Measurements from ENCODE around the gene PCMT1.

Gene PCMT1

DNA sequence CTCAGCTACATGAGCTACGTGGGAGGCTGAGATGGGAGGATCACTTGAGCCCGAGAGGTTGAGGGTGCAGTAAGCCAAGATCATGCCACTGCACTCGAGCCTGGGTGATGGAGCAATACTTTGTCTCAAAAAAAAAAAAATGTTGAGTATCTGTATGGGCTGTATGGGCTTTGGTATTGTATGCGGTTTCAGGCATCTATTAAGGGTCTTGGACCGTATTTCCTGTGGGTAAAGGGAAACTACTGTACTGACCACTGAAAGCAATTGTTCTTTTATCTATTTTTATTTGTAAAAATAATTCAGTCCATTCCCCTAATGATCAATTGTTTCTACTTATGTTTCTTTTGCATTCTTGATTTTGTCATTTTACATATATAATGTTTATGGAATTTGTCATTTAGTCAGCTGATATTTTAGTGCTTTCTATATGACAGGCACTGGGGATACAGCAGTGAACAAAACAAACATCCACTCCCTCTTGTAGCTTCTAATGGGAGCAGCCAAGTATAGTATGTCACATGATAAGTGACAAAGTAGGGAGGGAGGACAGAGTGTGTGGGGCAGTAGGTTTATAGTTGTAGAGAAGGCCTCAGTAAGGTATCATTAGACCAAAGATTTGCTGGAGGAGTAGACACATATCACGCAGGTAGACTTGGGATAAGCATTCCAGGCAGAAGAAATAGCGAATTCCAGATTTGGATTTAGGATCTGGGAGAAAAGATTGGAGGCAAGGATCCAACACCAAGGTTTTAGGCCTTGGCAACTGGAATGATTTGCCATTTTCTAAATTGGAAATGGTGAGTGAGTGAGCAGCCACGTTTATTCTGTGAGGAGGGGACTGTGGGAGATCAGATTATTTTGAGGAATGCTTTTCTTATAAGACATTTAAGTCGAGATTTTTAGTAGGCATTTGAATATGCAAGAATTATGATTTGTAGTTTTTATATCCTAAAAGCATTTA is 6.0 kb downstream of the PCMT1 start:
- Mint-ChIP-seq H3K27ac (peak overlapping the region; percentile 38), H3K36me3 (ENCODE audit: low read depth) (peaks cover 33% of the 10 kb centered on the region), H3K4me3 (no peak overlapping the region), H3K4me1 (ENCODE audit: low read depth) (peaks cover 42% of the 10 kb centered on the region), H3K9me3 (no peaks in the 10 kb centered on the region), H3K27me3 (no peaks in the 10 kb centered on the region)
- intact Hi-C loops (cut with micrococcal nuclease): no loop called here

DNA sequence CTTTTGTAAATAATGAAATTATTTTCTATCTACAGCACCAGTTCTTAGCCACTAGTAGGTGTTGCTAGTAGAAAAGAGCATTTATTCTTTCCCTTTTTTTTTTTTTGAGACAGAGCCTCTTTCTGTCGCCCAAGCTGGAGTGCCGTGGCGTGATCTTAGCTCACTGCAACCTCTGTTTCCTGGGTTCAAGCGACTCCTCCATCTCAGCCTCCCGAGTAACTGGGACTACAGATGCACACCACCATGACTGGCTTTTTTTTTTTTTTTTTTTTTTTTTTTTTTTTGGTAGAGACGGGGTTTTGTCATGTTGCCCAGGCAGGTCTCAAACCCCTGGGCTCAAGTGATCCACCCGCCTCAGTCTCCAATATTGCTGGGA is 6.7 kb downstream of the PCMT1 start:
- Mint-ChIP-seq H3K4me3 (no peak overlapping the region), H3K4me1 (ENCODE audit: low read depth) (peaks cover 42% of the 10 kb centered on the region), H3K27ac (peak overlapping the region; percentile 38), H3K27me3 (no peaks in the 10 kb centered on the region), H3K9me3 (no peaks in the 10 kb centered on the region), H3K36me3 (ENCODE audit: low read depth) (peaks cover 37% of the 10 kb centered on the region)
- intact Hi-C loops (cut with micrococcal nuclease): no loop called here

DNA sequence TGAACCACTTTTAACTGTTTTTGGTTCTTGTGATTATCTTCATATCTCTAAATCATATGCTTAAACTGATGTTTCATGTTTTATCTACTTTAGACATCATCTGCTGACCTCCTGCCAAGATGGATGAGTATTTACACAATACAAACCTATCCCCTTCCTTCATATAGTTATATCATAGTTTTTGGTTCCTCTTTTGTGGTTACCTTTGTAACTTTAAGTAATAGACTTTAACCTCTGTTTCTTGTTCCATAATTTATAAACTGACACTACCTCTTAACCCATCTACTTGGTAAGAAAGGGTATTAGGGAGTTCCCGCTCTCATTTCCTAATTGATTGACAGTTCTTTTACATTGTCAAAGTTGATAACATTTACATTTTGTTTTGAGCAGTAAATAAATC is 11.9 kb downstream of the PCMT1 start:
- Mint-ChIP-seq H3K4me1 (ENCODE audit: low read depth) (peaks cover 38% of the 10 kb centered on the region), H3K9me3 (peaks cover 9% of the 10 kb centered on the region), H3K4me3 (no peak overlapping the region), H3K36me3 (ENCODE audit: low read depth) (peaks cover 46% of the 10 kb centered on the region), H3K27me3 (no peaks in the 10 kb centered on the region), H3K27ac (no peak overlapping the region)
- intact Hi-C loops (cut with micrococcal nuclease): loop anchor here (5.0 kb wide), 1 partner anchor 39 kb away; no protein-coding TSS in a partner anchor

DNA sequence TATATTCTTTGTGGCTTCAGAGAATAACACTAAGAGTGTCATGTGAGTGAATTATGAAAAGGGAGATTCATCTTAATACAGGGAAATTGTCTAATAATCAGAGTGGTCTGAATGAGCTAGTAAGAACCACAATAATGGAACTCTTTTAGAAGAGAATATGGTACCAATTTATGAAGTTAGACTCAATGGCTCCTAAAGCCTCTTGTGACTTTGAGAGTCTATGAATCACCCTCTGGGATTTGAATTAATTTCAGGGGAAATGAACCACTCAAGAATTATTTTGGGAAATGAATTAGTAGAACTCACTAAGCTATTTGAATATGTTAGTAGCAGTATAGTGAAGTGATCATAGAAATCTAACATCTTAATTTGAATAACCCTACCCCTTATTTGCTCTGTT is 14.3 kb downstream of the PCMT1 start:
- Mint-ChIP-seq H3K9me3 (peaks cover 9% of the 10 kb centered on the region), H3K4me1 (ENCODE audit: low read depth) (peaks cover 39% of the 10 kb centered on the region), H3K36me3 (ENCODE audit: low read depth) (peaks cover 56% of the 10 kb centered on the region), H3K27me3 (no peaks in the 10 kb centered on the region), H3K4me3 (no peak overlapping the region), H3K27ac (no peak overlapping the region)
- intact Hi-C loops (cut with micrococcal nuclease): loop anchor here (5.0 kb wide), 1 partner anchor 42 kb away; no protein-coding TSS in a partner anchor

DNA sequence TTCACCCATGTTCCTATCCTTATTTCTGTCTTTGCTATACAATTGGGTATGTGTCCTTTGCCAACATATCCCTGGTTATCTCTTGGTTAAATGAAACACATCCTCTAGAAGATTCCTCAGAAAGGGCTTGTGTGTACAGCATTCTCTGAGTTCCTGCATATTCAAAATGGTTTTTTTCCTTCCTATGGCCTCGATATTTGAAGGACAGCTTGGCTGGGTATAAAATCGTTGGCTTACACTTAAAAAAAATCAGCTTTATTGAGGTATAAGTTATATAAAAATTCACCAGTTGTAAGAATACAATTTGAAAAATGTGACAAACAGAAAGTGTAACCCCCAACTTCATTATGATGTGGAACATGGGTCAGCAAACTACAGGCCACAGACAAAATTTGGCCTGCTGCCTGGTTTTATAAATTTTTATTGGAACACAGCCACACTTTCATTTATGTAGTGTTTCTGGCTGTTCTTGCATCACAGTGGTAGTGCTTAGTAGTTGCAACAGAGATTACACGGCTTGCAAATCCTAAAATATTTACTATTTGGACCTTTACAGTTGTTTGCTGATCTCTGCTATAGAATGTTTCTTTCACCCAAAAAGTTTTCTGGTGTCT is 16.7 kb downstream of the PCMT1 start:
- intact Hi-C loops (cut with micrococcal nuclease): no loop called here
- Mint-ChIP-seq H3K36me3 (ENCODE audit: low read depth) (peaks cover 54% of the 10 kb centered on the region), H3K4me1 (ENCODE audit: low read depth) (peaks cover 22% of the 10 kb centered on the region), H3K27me3 (no peaks in the 10 kb centered on the region), H3K27ac (no peak overlapping the region), H3K9me3 (peaks cover 9% of the 10 kb centered on the region), H3K4me3 (no peak overlapping the region)

DNA sequence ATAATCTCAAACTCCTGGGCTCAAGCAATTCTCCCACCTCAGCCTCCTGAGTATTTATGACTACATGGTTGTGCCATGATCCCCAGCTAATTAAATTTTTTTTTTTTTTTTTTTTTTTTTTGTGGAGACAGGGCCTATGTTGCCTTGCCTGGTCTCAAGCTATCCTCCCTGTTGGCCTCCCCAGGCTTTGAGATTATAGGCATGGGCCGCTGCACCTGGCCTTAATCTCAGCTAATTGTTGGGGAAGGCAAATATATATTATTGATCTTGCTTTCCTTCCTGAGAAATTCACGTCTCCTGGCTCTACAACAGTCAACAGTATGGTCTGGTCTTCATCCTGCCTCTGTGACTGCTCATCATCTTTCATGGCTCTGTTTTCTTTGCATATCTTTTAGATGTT is 20.1 kb downstream of the PCMT1 start:
- Mint-ChIP-seq H3K27ac (no peak overlapping the region), H3K4me1 (ENCODE audit: low read depth) (peaks cover 12% of the 10 kb centered on the region), H3K9me3 (peaks cover 9% of the 10 kb centered on the region), H3K36me3 (ENCODE audit: low read depth) (peaks cover 80% of the 10 kb centered on the region), H3K4me3 (no peak overlapping the region), H3K27me3 (no peaks in the 10 kb centered on the region)
- intact Hi-C loops (cut with micrococcal nuclease): no loop called here

DNA sequence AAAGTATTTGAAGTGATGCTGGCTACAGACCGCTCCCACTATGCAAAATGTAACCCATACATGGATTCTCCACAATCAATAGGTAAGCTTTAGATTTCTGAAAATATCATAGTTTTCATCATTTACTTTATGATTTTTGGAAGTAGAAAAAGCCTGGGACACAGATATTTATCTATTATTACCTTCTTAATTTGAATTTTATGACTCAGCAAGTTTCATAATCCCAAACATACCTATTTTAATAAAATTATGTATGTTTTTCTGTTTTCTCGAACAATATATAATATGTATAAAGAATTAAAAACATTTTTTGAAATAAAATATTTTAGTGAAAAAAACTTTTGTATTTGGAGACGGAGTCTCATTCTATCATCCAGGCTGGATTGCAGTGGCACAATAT is 21.6 kb downstream of the PCMT1 start:
- H3K9me3 Mint-ChIP-seq: peaks cover 2% of the 10 kb centered on the region
- H3K36me3 Mint-ChIP-seq (ENCODE audit: low read depth): peaks cover 85% of the 10 kb centered on the region
- no peaks in the 10 kb centered on the region for H3K27me3 Mint-ChIP-seq
- intact Hi-C loops (cut with micrococcal nuclease): no loop called here
- no peak overlapping the region for H3K4me3 Mint-ChIP-seq
- peaks cover 8% of the 10 kb centered on the region for H3K4me1 Mint-ChIP-seq (ENCODE audit: low read depth)
- no peak overlapping the region for H3K27ac Mint-ChIP-seq

DNA sequence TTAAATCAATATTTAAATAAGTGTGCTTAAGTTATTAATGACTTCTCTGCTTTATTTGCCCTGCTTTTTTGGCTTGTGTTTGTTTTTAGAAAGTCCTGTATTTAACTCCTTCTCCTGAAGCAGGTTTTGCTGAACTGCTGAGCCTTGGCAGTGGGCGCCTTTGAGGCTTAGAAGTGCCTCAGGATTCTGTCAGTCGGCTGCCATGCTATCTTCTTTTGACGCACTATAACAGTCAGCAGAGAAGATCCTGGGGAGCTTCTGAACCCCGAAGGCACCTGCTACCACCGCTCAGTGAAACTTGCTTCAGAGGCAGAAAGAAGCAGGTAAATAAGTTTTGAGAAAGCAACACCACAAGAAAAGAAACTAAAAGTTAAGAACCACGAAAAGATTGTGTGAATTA is 22.4 kb downstream of the PCMT1 start:
- peaks cover 83% of the 10 kb centered on the region for H3K36me3 Mint-ChIP-seq (ENCODE audit: low read depth)
- no peak overlapping the region for H3K27ac Mint-ChIP-seq
- intact Hi-C loops (cut with micrococcal nuclease): no loop called here
- H3K4me3 Mint-ChIP-seq: no peak overlapping the region
- no peaks in the 10 kb centered on the region for H3K27me3 Mint-ChIP-seq
- H3K4me1 Mint-ChIP-seq (ENCODE audit: low read depth): peaks cover 2% of the 10 kb centered on the region
- H3K9me3 Mint-ChIP-seq: no peaks in the 10 kb centered on the region

DNA sequence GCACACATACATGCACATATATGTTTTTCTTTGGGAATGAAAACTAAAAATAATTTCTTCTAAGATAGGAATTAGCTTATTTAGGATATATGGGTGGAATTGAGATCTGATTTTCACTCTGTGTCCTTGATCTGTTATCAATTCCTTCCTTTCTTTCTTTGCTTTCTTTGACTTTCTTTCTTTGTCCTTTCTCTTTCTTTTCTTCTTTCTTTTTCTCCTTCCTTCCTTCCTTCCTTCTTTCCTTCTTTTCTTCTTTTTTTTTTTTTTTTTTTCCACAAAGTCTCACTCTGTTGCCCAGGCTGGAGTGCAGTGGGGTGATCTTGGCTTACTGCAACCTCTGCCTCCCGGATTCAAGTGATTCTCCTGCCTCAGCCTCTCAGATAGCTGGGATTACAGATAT is 28.1 kb downstream of the PCMT1 start:
- no peaks in the 10 kb centered on the region for H3K4me1 Mint-ChIP-seq (ENCODE audit: low read depth)
- peaks cover 75% of the 10 kb centered on the region for H3K36me3 Mint-ChIP-seq (ENCODE audit: low read depth)
- H3K9me3 Mint-ChIP-seq: no peaks in the 10 kb centered on the region
- no peaks in the 10 kb centered on the region for H3K27me3 Mint-ChIP-seq
- no peak overlapping the region for H3K4me3 Mint-ChIP-seq
- no peak overlapping the region for H3K27ac Mint-ChIP-seq
- intact Hi-C loops (cut with micrococcal nuclease): no loop called here

DNA sequence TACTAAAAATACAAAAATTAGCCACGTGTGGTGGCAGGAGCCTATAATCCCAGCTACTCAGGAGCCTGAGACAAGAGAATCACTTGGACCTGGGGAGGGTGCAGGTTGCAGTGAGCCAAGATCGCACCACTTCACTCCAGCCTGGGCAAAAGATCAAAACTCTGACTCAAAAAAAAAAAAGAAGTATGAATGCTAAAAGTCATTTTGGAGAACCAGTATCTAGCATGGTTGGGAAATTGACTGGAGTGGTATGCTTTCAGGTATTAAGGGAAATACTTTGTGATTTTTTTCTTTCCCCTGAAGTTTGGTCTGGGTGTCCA is 30.1 kb downstream of the PCMT1 start:
- no peak overlapping the region for H3K4me3 Mint-ChIP-seq
- H3K27me3 Mint-ChIP-seq: no peaks in the 10 kb centered on the region
- H3K9me3 Mint-ChIP-seq: no peaks in the 10 kb centered on the region
- no peak overlapping the region for H3K27ac Mint-ChIP-seq
- H3K36me3 Mint-ChIP-seq (ENCODE audit: low read depth): peaks cover 75% of the 10 kb centered on the region
- no peaks in the 10 kb centered on the region for H3K4me1 Mint-ChIP-seq (ENCODE audit: low read depth)
- intact Hi-C loops (cut with micrococcal nuclease): no loop called here

DNA sequence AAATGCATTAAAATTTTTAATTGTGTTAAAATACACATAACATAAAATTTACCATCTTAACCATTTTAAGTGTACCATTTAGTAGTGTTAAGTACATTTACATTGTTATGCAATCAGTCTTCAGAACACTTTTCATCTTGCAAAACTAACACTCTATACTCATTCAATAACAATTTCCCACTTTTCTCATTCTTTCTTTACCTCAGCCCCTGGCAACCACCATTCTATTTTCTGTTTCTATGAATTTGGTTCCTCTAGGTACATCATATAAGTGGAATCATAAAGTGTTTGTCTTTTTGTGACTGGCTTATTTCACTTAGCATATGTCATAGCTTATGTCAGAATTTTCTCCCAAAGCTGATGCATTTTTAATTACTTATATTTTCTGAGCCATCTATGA is 32.2 kb downstream of the PCMT1 start:
- Mint-ChIP-seq H3K4me3 (no peak overlapping the region), H3K27ac (no peak overlapping the region), H3K36me3 (ENCODE audit: low read depth) (peaks cover 55% of the 10 kb centered on the region), H3K4me1 (ENCODE audit: low read depth) (no peaks in the 10 kb centered on the region), H3K27me3 (no peaks in the 10 kb centered on the region), H3K9me3 (no peaks in the 10 kb centered on the region)
- intact Hi-C loops (cut with micrococcal nuclease): no loop called here

DNA sequence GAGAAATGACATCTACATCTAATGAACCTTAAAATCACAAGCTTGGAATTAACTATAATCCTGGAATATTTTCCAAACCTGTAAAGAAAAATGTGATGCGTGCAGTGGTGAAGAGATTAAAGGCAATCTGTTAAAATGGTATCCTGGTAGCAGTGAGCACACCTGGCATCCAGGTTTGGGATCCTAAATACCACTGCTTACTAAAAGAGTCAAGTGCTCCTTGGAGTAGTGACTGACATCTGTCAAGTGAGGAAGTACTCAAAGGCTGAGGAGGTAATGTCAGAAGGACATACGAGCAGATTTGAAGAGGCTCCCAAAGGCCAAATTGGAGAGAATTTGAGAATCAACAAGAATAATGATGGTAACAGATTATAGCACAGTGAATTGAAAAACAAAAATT is 32.8 kb downstream of the PCMT1 start:
- peaks cover 55% of the 10 kb centered on the region for H3K36me3 Mint-ChIP-seq (ENCODE audit: low read depth)
- intact Hi-C loops (cut with micrococcal nuclease): no loop called here
- H3K27me3 Mint-ChIP-seq: no peaks in the 10 kb centered on the region
- H3K4me3 Mint-ChIP-seq: no peak overlapping the region
- H3K9me3 Mint-ChIP-seq: no peaks in the 10 kb centered on the region
- no peaks in the 10 kb centered on the region for H3K4me1 Mint-ChIP-seq (ENCODE audit: low read depth)
- H3K27ac Mint-ChIP-seq: no peak overlapping the region

DNA sequence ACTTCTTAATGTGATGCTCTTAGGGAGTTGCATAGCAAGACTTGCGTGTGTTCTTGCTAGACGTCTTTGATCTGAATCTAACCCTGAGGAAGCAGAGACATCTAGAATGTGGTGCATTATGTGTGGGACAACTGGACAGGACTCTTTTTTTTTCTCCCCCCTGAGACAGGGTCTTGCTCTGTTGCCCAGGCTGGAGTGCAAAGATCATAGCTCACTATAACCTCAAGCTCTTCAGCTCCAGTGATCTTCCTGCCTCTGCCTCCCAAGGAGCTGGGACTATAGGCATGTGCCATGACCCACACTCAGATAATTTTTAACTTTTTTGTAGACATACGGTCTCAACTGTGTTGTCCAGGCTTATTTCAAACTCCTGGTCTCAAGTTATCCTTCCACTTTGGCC is 34.0 kb downstream of the PCMT1 start:
- Mint-ChIP-seq H3K4me3 (no peak overlapping the region), H3K36me3 (ENCODE audit: low read depth) (peaks cover 50% of the 10 kb centered on the region)

DNA sequence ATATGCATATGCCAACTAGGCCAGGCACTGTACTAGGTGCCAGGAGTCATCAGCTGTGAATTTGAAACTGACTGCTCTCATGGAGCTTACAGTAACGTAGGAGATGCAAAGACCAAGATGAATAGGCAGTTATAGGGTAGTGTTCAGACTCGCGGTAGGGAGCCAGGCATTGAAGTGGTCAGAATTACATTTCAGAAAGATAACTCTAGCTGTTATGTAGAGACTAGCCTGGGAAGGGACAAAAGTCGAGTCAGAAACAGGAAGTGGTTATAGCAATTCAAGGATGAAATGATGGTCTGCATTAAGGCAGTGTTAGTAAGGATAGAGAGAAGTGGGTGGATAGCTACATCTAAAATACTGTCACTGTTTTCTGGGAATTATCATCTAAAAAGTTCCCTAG is 56.6 kb downstream of the PCMT1 start:
- no peak overlapping the region for H3K27ac Mint-ChIP-seq
- H3K4me1 Mint-ChIP-seq (ENCODE audit: low read depth): peaks cover 4% of the 10 kb centered on the region
- H3K36me3 Mint-ChIP-seq (ENCODE audit: low read depth): peaks cover 72% of the 10 kb centered on the region

More for the DNA sequence above, 34.0 kb downstream of the PCMT1 start:
- Mint-ChIP-seq H3K9me3 (no peaks in the 10 kb centered on the region), H3K27ac (no peak overlapping the region), H3K27me3 (no peaks in the 10 kb centered on the region), H3K4me1 (ENCODE audit: low read depth) (no peaks in the 10 kb centered on the region)
- intact Hi-C loops (cut with micrococcal nuclease): no loop called here

More for the DNA sequence above, 56.6 kb downstream of the PCMT1 start:
- intact Hi-C loops (cut with micrococcal nuclease): no loop called here
- H3K9me3 Mint-ChIP-seq: no peaks in the 10 kb centered on the region
- no peak overlapping the region for H3K4me3 Mint-ChIP-seq
- no peaks in the 10 kb centered on the region for H3K27me3 Mint-ChIP-seq

All from dendritic cell treated with granulocyte-macrophage colony-stimulating factor and Interleukin-4, amounts not matched to agents 40 ng/mL and 50 ng/mL, for 4 days (primary cell).